Measurements from ENCODE around the gene CLCC1. TPM values are rescaled to one million over a fixed set of nuclear protein-coding genes. Genes with fewer than 3 reads are reported as not detected.
"Not testable (repeated sequence)": the region's sequence is repeated elsewhere in the genome, so short reads cannot be mapped to it uniquely, and the experiment has no call there.

Gene CLCC1
- 10 to 100 TPM; 16.8 to 22.5 TPM for total RNA-seq

DNA sequence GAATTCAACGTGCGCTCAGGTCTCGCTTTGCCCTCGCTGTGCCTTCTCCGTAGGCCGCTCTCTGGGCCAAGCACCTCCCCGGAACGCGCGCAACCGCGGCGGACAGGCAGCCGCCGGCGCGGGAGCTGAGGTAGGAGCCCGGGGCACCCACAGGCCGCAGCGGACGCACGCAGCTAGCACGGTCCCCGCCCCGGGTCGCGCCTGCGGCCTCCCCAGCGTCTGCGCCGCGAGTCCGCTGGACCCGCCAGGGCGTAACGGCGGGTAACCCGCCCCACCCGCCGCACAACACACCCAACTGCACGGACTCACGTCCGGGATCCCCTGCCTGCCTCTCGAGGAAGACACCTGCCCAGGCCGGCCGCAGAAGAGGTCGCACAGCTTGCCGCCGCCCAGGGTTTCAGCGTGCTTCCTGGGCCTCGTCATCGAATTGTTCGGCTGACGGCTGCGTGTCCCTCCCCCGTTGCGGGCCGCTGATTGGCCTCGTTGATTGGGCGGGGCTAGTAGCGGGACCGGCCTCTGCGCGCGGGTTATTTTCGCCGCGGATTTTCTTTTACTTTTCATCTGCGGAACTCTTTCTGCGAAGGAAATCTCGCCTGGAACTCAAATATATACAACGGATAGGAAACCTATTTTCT lies at the start of gene CLCC1:
Gene CLCC1, minus strand, starts transcription at position 433 of the 635 bp plus-strand sequence. CDS start 13,047 bp downstream, outside the sequence.
- ChIA-PET POLR2A (interaction anchor here (0.7 to 1.0 kb wide), 3 partner anchors 79 to 128 kb away, joined by 3 to 6 read pairs (median 5); partner anchors contain the start of genes GPSM2, TMEM167B and WDR47), CTCF (interaction anchor here (0.6 kb wide), 1 partner anchor 10 kb away, joined by 6 read pairs; no protein-coding TSS in a partner anchor)

DNA sequence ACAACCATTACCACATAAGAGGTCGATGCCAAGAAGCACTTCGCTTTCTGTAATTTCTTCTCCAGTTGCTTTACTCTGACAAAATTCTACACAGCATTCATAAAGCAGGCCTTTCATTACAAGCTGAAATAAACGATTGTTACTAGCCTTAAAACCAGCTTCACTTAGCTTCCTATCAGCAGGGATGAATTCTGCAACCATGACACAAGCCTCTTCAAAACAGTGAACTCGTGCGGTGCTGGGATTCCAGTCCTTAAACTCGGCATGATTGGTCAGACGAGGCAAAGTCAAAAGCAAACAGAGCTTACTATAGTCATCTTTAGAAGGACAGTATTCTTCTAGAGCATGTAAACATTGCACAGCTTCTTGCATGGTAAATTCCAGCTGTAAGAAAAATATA lies 48.1 kb upstream of the CLCC1 start:
- ChIA-PET POLR2A (no interaction called here), CTCF (no interaction called here)

GRCh38 chr1:108996622-108997021 lies 33.3 kb upstream of the CLCC1 start:
- POLR2A ChIA-PET, result interaction anchor here (0.7 kb wide), 1 partner anchor 114 kb away, joined by 3 read pairs; no protein-coding TSS in a partner anchor
- CTCF ChIA-PET, result not testable (repeated sequence)

GRCh38 chr1:108983114-108983513 lies 19.8 kb upstream of the CLCC1 start:
- ChIA-PET CTCF (no interaction called here), POLR2A (no interaction called here)

DNA sequence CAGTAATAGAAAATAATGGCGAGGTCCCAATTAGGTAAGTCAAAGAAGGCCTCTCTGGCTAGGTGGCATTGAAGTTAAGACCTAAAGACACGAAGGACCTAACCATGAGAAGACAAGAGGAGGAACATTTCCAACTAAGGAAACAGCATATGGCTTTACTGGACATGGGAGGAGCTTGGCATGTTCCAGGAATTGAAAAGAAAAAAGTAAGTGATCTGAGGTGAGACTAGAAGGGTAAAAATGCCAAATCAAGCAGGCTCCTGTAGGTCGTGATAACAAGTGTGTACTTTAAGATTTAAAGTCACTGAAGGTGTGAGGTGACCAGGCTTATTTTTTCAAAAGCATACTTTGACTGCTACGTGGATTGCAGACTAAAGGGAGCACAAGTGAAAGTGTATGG lies 13.4 kb upstream of the CLCC1 start:
- POLR2A ChIA-PET, result no interaction called here
- CTCF ChIA-PET, result no interaction called here

GRCh38 chr1:108972951-108973350 lies 9.7 kb upstream of the CLCC1 start:
- ChIA-PET CTCF (no interaction called here), POLR2A (no interaction called here)

GRCh38 chr1:108969346-108969745 lies 6.1 kb upstream of the CLCC1 start:
- POLR2A ChIA-PET, result no interaction called here
- CTCF ChIA-PET, result no interaction called here

DNA sequence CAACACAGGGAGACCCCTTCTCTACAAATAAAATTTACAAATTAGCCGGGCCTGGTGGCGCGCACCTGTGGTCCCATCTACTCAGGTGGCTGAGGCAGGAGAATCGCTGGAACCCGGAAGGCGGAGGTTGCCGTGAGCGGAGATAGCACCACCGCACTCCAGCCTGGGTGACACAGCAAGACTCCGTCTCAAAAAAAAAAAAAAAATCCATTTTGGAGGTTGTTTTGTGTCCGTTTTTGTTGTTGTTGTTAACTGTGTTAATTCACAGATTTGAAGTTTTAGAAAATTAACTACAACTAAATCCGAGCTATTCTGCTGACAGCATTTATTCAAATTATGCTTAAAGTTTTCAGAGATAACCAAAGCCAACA lies 618 bp downstream of the CLCC1 start:
- ChIA-PET CTCF (interaction anchor here (0.6 kb wide), 1 partner anchor 9 kb away, joined by 6 read pairs; no protein-coding TSS in a partner anchor), POLR2A (interaction anchor here (0.9 to 1.0 kb wide), 2 partner anchors 80 to 128 kb away, joined by 5 to 6 read pairs; partner anchors contain the start of genes TMEM167B and WDR47)

DNA sequence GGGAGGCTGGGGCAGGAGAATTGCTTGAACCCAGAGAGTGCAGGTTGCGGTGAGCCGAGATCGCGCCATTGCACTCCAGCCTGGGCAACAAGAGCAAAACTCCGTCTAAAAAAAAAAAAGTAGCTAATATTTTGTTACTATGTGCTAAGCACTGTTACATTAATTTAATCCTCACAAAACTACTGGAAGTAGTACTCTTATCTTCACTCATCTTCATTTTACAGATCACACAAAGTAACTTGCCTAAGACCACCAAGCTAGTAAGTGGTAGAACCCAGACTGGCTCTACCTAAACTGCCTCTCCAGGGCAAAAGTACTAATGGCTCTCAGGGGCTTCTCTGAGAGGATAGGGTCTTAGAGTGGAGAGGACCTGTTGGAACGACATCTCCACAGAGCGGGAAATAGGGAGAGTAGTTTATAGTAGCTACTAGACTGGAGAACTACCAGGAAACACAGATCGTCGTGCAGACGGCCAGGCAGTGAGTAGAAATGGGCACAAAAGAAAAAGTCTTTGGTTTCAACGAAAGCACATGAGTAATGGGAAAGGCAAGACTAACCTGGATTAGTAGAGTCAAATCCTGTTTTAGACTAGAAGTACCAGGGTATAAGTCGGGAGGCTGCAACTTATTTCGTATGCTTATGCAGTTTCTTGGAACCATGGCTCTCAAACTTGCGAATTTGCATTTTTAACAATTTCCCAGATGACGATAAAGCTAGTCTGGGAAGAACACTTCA lies 1.4 kb downstream of the CLCC1 start:
- POLR2A ChIA-PET, result interaction anchor here (1.0 kb wide), 1 partner anchor 80 kb away, joined by 3 read pairs; the partner anchor contains the start of gene WDR47

GRCh38 chr1:108961198-108961597 lies 2.1 kb downstream of the CLCC1 start:
- ChIA-PET CTCF (interaction anchor here (0.9 to 1.4 kb wide), 2 partner anchors 139 to 151 kb away, joined by 3 to 6 read pairs; a partner anchor contains a TSS), POLR2A (interaction anchor here (0.6 to 1.0 kb wide), 3 partner anchors 36 to 177 kb away, joined by 3 to 4 read pairs (median 4); partner anchors contain the start of gene WDR47)

More for the DNA sequence above, 1.4 kb downstream of the CLCC1 start:
- CTCF ChIA-PET, result interaction anchor here (0.9 to 1.4 kb wide), 2 partner anchors 138 to 151 kb away, joined by 3 to 6 read pairs; a partner anchor contains a TSS

- POLR2A ChIA-PET, result interaction anchor here (0.6 to 1.0 kb wide), 3 partner anchors 37 to 178 kb away, joined by 3 to 4 read pairs (median 4); partner anchors contain the start of gene WDR47
- CTCF ChIA-PET, result interaction anchor here (1.4 kb wide), 1 partner anchor 139 kb away, joined by 6 read pairs; no protein-coding TSS in a partner anchor
Observed at GRCh38 chr1:108960719-108961118, 2.6 kb downstream of the CLCC1 start.

- ChIA-PET POLR2A (no interaction called here), CTCF (no interaction called here)
Observed at GRCh38 chr1:108957888-108958287, 5.4 kb downstream of the CLCC1 start.

- ChIA-PET CTCF (interaction anchor here (0.6 kb wide), 1 partner anchor 330 kb away, joined by 5 read pairs; no protein-coding TSS in a partner anchor), POLR2A (interaction anchor here (0.6 kb wide), 1 partner anchor 86 kb away, joined by 3 read pairs; the partner anchor contains the start of gene WDR47)
Observed at GRCh38 chr1:108955881-108956280, 7.4 kb downstream of the CLCC1 start.

- ChIA-PET CTCF (no interaction called here), POLR2A (no interaction called here)
Observed at GRCh38 chr1:108955111-108955510, 8.2 kb downstream of the CLCC1 start.

DNA sequence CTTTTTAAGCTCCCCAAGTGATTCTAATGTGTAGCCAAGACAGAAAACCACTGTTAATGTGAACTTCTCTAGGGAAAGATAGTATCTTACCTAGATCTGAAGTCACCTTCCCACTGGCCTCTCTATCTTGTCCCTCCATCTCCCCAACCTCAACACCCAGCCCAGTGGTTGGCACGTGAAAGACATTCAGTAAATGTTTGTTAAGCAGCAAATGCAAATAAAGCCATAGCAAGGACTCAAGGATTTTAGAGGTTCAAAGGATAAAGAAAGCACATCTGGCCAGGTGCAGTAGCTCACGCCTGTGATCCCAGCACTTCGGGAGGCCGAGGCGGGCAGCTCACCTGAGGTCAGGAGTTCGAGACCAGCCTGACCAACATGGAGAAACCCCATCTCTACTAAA lies 9.8 kb downstream of the CLCC1 start:
- CTCF ChIA-PET, result interaction anchor here (0.7 kb wide), 2 partner anchors 10 to 84 kb away, joined by 4 to 6 read pairs; partner anchors contain the start of gene CLCC1
- POLR2A ChIA-PET, result no interaction called here

- POLR2A ChIA-PET, result no interaction called here
- CTCF ChIA-PET, result interaction anchor here (0.7 kb wide), 1 partner anchor 156 kb away, joined by 5 read pairs; no protein-coding TSS in a partner anchor
Observed at GRCh38 chr1:108951242-108951641, 12.0 kb downstream of the CLCC1 start.

DNA sequence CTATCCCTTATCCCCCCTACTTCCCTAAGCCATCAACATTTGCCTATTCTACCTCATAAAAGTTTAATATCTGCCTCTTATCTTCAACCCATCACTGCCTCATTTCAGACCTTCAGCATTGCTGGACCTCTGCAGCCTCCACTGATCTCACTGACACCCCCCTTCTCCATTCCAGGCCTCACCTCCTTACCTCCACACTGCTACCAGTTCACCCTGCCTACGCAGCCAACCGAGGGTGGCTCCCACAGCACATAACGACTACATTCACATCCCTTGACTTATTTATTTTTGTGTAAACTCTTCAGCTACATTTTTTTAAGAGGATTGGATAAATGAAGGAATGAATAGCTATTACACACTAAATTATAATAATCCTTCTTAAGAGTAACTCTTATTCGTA lies 14.2 kb downstream of the CLCC1 start:
- CTCF ChIA-PET, result no interaction called here
- POLR2A ChIA-PET, result no interaction called here

DNA sequence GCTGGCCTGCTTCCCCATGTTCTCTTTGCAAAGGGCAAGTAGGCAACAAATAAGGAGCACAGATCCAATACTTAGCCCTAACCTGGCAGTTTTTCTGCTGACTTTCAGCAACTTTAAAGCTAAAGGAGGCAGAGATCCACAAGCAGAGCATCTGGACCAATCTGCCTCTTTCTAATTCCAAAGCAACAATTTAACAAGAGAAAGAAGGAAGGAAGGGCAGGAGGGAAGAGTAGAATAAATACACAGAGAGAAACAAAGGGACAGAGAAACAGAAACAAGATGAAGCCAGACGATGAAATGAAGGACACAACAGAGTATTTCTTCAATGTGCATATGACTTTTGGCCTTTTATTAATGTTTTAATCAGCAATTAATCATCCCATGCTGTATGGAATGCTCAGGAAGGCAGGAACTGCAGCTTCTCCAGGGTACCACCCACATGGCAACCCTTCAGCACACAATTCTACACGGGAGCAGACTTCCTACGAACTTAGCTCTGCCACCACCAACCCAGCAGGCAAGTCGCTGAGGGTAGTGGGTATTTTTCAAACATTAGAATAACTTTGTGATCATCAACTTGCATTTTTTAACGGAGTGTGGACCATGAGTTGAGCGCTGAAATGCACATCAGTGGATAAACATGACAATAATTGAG lies 15.3 kb downstream of the CLCC1 start:
- CTCF ChIA-PET, result interaction anchor here (0.6 kb wide), 1 partner anchor 32 kb away, joined by 4 read pairs; no protein-coding TSS in a partner anchor
- POLR2A ChIA-PET, result no interaction called here

DNA sequence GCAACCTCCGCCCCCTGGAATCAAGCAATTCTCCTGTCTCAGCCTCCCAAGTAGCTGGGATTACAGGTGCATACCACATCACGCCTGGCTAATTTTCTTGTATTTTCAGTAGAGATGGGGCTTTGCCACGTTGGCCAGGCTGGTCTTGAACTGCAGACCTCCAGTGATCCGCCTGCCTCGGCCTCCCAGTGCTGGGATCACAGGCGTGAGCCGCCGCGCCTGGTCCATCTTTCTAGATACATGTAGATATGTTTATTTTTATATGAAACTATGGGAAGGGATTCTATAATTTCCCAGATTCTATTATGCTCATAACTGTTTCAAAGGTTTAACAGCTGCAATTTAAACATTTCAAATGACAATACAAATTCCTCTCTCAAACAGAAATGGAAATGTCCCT lies 27.1 kb downstream of the CLCC1 start:
- ChIA-PET POLR2A (no interaction called here), CTCF (no interaction called here)

GRCh38 chr1:108933944-108934343 lies 29.3 kb downstream of the CLCC1 start:
- ChIA-PET CTCF (no interaction called here), POLR2A (no interaction called here)
